K562 (cell line): ENCODE results near the gene ATP6V1A. TPM values are rescaled to one million over a fixed set of nuclear protein-coding genes. Genes with fewer than 3 reads are reported as not detected.

Experiments used
- ATF7 ChIP-seq: fragments of 450-650 bp; IDR thresholded peaks from 2 replicates; pipeline ENCODE4 v1.7.1; 2014; ENCODE audit warnings: mild to moderate bottlenecking, moderate library complexity
- BRD4 ChIP-seq: fragments of 200-600 bp; sonication (generic); IDR thresholded peaks from 2 replicates; pipeline ENCODE4 v1.6.1; 2017; ENCODE audit warnings: inconsistent platforms
- CBX8 ChIP-seq: fragments of 200-600 bp; sonication (generic); IDR thresholded peaks from 2 replicates; pipeline ENCODE4 v1.6.1; 2012; ENCODE audit warnings: borderline replicate concordance, mixed run types, low read depth, mild to moderate bottlenecking, moderate library complexity, mixed read lengths, low read length, control low read depth, inconsistent platforms; ENCODE audit not compliant: poor library complexity, severe bottlenecking; ENCODE audit errors: extremely low read depth
- DPF2 ChIP-seq: fragments of 450-650 bp; IDR thresholded peaks from 2 replicates; pipeline ENCODE4 v1.6.1; 2016
- ELK1 ChIP-seq: sonication (generic); formaldehyde crosslinking; IDR thresholded peaks from 2 replicates; pipeline ENCODE4 v1.8.1; 2022; ENCODE audit warnings: missing genetic modification reagents
- LARP7 ChIP-seq: fragments of 450-650 bp; IDR thresholded peaks from 2 replicates; pipeline ENCODE4 v1.6.1; 2016
- MNT ChIP-seq, 2 experiments: fragments of 450-650 bp; conservative IDR thresholded peaks; 2 replicates each; pipeline ENCODE4 v1.6.1; 2017; ENCODE audit warnings: mild to moderate bottlenecking in 2 of 2, moderate library complexity in 2 of 2
- MYNN ChIP-seq, 2 experiments: sonication (generic); formaldehyde crosslinking in 1 of 2; IDR thresholded peaks; 2 replicates each; pipeline versions ENCODE4 v1.5.0 to v1.6.1; 2016 to 2020; ENCODE audit warnings: antibody characterized with exemption in 1 of 2, missing genetic modification reagents in 1 of 2
- NFE2L1 ChIP-seq: fragments of 450-650 bp; IDR thresholded peaks from 2 replicates; pipeline ENCODE4 v1.6.1; 2016; ENCODE audit warnings: missing genetic modification characterization, low read depth, mild to moderate bottlenecking, missing compliant biosample characterization, moderate library complexity, borderline replicate concordance
- NR4A1 ChIP-seq, 2 experiments: fragments of 250-450 bp in 1 of 2; fragments of 450-650 bp in 1 of 2; sonication (Bioruptor Pico) in 1 of 2; IDR thresholded peaks; 2 replicates each; pipeline versions ENCODE4 v1.4.0 to v1.6.1; 2016 to 2020; ENCODE audit warnings: mild to moderate bottlenecking in 2 of 2, missing compliant biosample characterization in 1 of 2, missing genetic modification characterization in 1 of 2, moderate library complexity in 1 of 2
- SNIP1 ChIP-seq: fragments of 450-650 bp; IDR thresholded peaks from 2 replicates; pipeline ENCODE4 v1.7.1; 2017; ENCODE audit warnings: low read depth, mild to moderate bottlenecking
- TAF1 ChIP-seq: IDR thresholded peaks from 2 replicates; pipeline ENCODE4 v1.6.1; 2011; ENCODE audit warnings: mild to moderate bottlenecking, low read length, moderate library complexity; ENCODE audit not compliant: insufficient read depth, control insufficient read depth, severe bottlenecking; ENCODE audit errors: extremely low read depth
- TEAD2 ChIP-seq: fragments of 450-650 bp; IDR thresholded peaks from 2 replicates; pipeline ENCODE4 v1.6.1; 2016; ENCODE audit warnings: missing genetic modification characterization, control low read depth, missing compliant biosample characterization
- ZBTB9 ChIP-seq: fragments of 450-650 bp; formaldehyde crosslinking; IDR thresholded peaks from 2 replicates; pipeline ENCODE4 v1.4.0; 2020; ENCODE audit warnings: mild to moderate bottlenecking, moderate library complexity
- polyA plus RNA-seq, 8 experiments: library from polyadenylated mRNA; depleted of rRNA in 4 of 8; stranded (reverse) in 5 of 8; unstranded in 3 of 8; fragments of >200 nt; fragmentation: Nextera tagmentation in 2 of 8; fragmentation: Illumina TruSeq in 1 of 8; extraction: Ambion mirVana in 2 of 8; extraction: Trizol in 1 of 8; gene quantifications; 2 replicates each; pipeline versions ENCODE4 v1.2.1 to v1.2.3, GENCODE V29; 2011 to 2014; ENCODE audit warnings: inconsistent platforms in 1 of 8, missing spikeins in 1 of 8
- total RNA-seq, 7 experiments: library from RNA; depleted of rRNA in 6 of 7; stranded (reverse); fragments of >200 nt in 6 of 7; fragmentation: Illumina TruSeq in 2 of 7; extraction: Trizol in 2 of 7; gene quantifications; 2 replicates each; pipeline versions ENCODE4 v1.2.1 to v1.2.3, GENCODE V29; 2011 to 2021; ENCODE audit warnings: low replicate concordance in 1 of 7

Gene ATP6V1A
- total and polyA plus RNA-seq, 9 of the 15 experiments (the other 6 are each of a cell fraction or from before 2014, with no cell fraction given), result 23.6 to 57.1 (median 39.9) TPM

- TF ChIP-seq SNIP1, result no peak
- 0 out of 2 replicates have a peak, but pooled peaks have one; percentile 89 for TF ChIP-seq BRD4
- TF ChIP-seq ELK1, result no peak
- TF ChIP-seq TEAD2 (tag), result peak; percentile 70; the same call in 1 of the 2 replicates
- peak; percentile 59 for TF ChIP-seq TAF1
- peak in 1 of 2 experiments; percentile 36; a peak in 2 of 4 replicates for TF ChIP-seq MNT (conservative IDR thresholded peaks at IDR 0.05)
- no peak for TF ChIP-seq NFE2L1 (tag)
- TF ChIP-seq LARP7, result no peak
- TF ChIP-seq ZBTB9 (CRISPR knock-in tag), result no peak
- no peak; the same call in 1 of the 2 replicates for TF ChIP-seq ATF7
- TF ChIP-seq NR4A1 (CRISPR knock-in tag; IDR thresholded peaks at IDR 0.05), result no peak
- TF ChIP-seq NR4A1 (tag; IDR thresholded peaks at IDR 0.05), result no peak; the same call in 1 of the 2 replicates
- no peak for TF ChIP-seq MYNN (IDR thresholded peaks at IDR 0.05)
- no peak for TF ChIP-seq MYNN (CRISPR knock-in tag; IDR thresholded peaks at IDR 0.05)
- TF ChIP-seq CBX8, result no peak
- TF ChIP-seq DPF2, result no peak
Measured at GRCh38 chr3:113746548-113747282, at the start of gene ATP6V1A (continued).
